Measurements from ENCODE around the gene KIR2DL3.
"Not testable (repeated sequence)": the region's sequence is repeated elsewhere in the genome, so short reads cannot be mapped to it uniquely, and the experiment has no call there.

The KIR2DL3 gene

GRCh38 chr19:54738306-54738705 is at the start of gene KIR2DL3:
Gene KIR2DL3, plus strand, starts transcription at chr19:54738513. Its CDS starts 33 bp downstream, at chr19:54738546.
- H3K4me3 ChIP-seq (ENCODE audit: low read depth, low read length); CTCF ChIA-PET; DNase-seq (ENCODE audit: low read depth, low spot score); POLR2A ChIA-PET: not testable (repeated sequence)

- CTCF ChIA-PET, result no interaction called here
Measured at GRCh38 chr19:54691582-54692297, 46.6 kb upstream of the KIR2DL3 start.

GRCh38 chr19:54692298-54692615 is 46.1 kb upstream of the KIR2DL3 start:
- DNase-seq (ENCODE audit: low read depth, low spot score), result no peak
- ChIA-PET CTCF (no interaction called here), POLR2A (no interaction called here)
- no peak overlapping the region for H3K4me3 ChIP-seq (ENCODE audit: low read depth, low read length)
- no peak for TF ChIP-seq CTCF (IDR thresholded peaks at IDR 0.05; ENCODE audit: insufficient read depth, low read length, missing control alignments)

More at GRCh38 chr19:54691582-54692297, 46.6 kb upstream of the KIR2DL3 start:
- POLR2A ChIA-PET, result no interaction called here
- H3K4me3 ChIP-seq (ENCODE audit: low read depth, low read length), result no peak overlapping the region
- TF ChIP-seq CTCF (IDR thresholded peaks at IDR 0.05; ENCODE audit: insufficient read depth, low read length, missing control alignments), result no peak
- no peak for DNase-seq (ENCODE audit: low read depth, low spot score)

GRCh38 chr19:54694648-54695047 is 43.7 kb upstream of the KIR2DL3 start:
- H3K4me3 ChIP-seq (ENCODE audit: low read depth, low read length), result no peak overlapping the region
- TF ChIP-seq CTCF (IDR thresholded peaks at IDR 0.05; ENCODE audit: insufficient read depth, low read length, missing control alignments), result no peak
- POLR2A ChIA-PET, result no interaction called here
- CTCF ChIA-PET, result interaction anchor here (1.2 kb wide), 1 partner anchor 19 kb away, joined by 4 read pairs; no protein-coding TSS in a partner anchor
- DNase-seq (ENCODE audit: low read depth, low spot score), result no peak

- no peak overlapping the region for H3K4me3 ChIP-seq (ENCODE audit: low read depth, low read length)
- ChIA-PET CTCF (no interaction called here), POLR2A (no interaction called here)
- DNase-seq (ENCODE audit: low read depth, low spot score), result no peak
- no peak for TF ChIP-seq CTCF (IDR thresholded peaks at IDR 0.05; ENCODE audit: insufficient read depth, low read length, missing control alignments)
Measured at GRCh38 chr19:54696117-54696548, 42.2 kb upstream of the KIR2DL3 start.

GRCh38 chr19:54696766-54697165 is 41.5 kb upstream of the KIR2DL3 start:
- no peak overlapping the region for H3K4me3 ChIP-seq (ENCODE audit: low read depth, low read length)
- no peak for DNase-seq (ENCODE audit: low read depth, low spot score)
- TF ChIP-seq CTCF (IDR thresholded peaks at IDR 0.05; ENCODE audit: insufficient read depth, low read length, missing control alignments), result no peak
- ChIA-PET POLR2A (no interaction called here), CTCF (no interaction called here)

GRCh38 chr19:54697716-54698115 is 40.6 kb upstream of the KIR2DL3 start:
- DNase-seq (ENCODE audit: low read depth, low spot score); CTCF ChIA-PET; H3K4me3 ChIP-seq (ENCODE audit: low read depth, low read length); POLR2A ChIA-PET: not testable (repeated sequence)
